GM12878 (cell line): ENCODE results near the gene SLC39A7. TPM values are rescaled to one million over a fixed set of nuclear protein-coding genes. Genes with fewer than 3 reads are reported as not detected.

Experiments used
- ATF2 ChIP-seq: IDR thresholded peaks from 2 replicates; pipeline ENCODE4 v1.6.1; 2012; ENCODE audit warnings: low read length, inconsistent platforms
- ATF3 ChIP-seq: IDR thresholded peaks from 2 replicates; pipeline ENCODE4 v1.6.1; 2011; ENCODE audit warnings: low read depth, mild to moderate bottlenecking, low read length, moderate library complexity, borderline replicate concordance; ENCODE audit errors: extremely low read depth
- BMI1 ChIP-seq: fragments of 450-650 bp; IDR thresholded peaks from 2 replicates; pipeline ENCODE4 v1.6.1; 2016; ENCODE audit warnings: mild to moderate bottlenecking, moderate library complexity, borderline replicate concordance
- CHD1 ChIP-seq: IDR thresholded peaks from 2 replicates; pipeline ENCODE4 v1.6.1; 2012; ENCODE audit warnings: low read depth, low read length, improper control_type of control experiment
- FOS ChIP-seq: IDR thresholded peaks from 3 replicates; pipeline ENCODE4 v1.6.1; 2011; ENCODE audit warnings: borderline replicate concordance; ENCODE audit not compliant: insufficient read length; ENCODE audit errors: extremely low read depth
- GABPA ChIP-seq: IDR thresholded peaks from 2 replicates; pipeline ENCODE4 v1.6.1; 2014; ENCODE audit warnings: antibody characterized with exemption, low read depth, mild to moderate bottlenecking, inconsistent platforms
- HCFC1 ChIP-seq: fragments of 150-350 bp; IDR thresholded peaks from 2 replicates; pipeline ENCODE4 v1.6.1; 2014; ENCODE audit warnings: low read length
- IKZF1 ChIP-seq: fragments of 450-650 bp; conservative IDR thresholded peaks from 2 replicates; pipeline ENCODE4 v1.6.1; 2017; ENCODE audit warnings: antibody characterized with exemption, mild to moderate bottlenecking
- IRF4 ChIP-seq: IDR thresholded peaks from 2 replicates; pipeline ENCODE4 v1.6.1; 2011; ENCODE audit warnings: low read depth, low read length
- NFIC ChIP-seq: IDR thresholded peaks from 2 replicates; pipeline ENCODE4 v1.6.1; 2012; ENCODE audit warnings: low read depth, mild to moderate bottlenecking, inconsistent platforms, low read length, moderate library complexity
- NKRF ChIP-seq: fragments of 450-650 bp; conservative IDR thresholded peaks from 2 replicates; pipeline ENCODE4 v1.6.1; 2017; ENCODE audit warnings: mild to moderate bottlenecking, moderate library complexity
- NR2C2 ChIP-seq: IDR thresholded peaks from 2 replicates; pipeline ENCODE4 v1.6.1; 2011; ENCODE audit warnings: borderline replicate concordance, low read depth; ENCODE audit not compliant: control insufficient read depth, insufficient read length
- PML ChIP-seq: IDR thresholded peaks from 2 replicates; pipeline ENCODE4 v1.6.1; 2012; ENCODE audit warnings: low read length, inconsistent platforms
- POLR2AphosphoS2 ChIP-seq: IDR thresholded peaks from 2 replicates; pipeline ENCODE4 v1.6.1; 2011; ENCODE audit warnings: low read depth, mild to moderate bottlenecking, low read length, improper control_type of control experiment, moderate library complexity
- RELA ChIP-seq: fragments of 450-650 bp; IDR thresholded peaks from 2 replicates; pipeline ENCODE4 v1.8.0; 2014; ENCODE audit warnings: borderline replicate concordance; ENCODE audit not compliant: partially characterized antibody
- RFX5 ChIP-seq: IDR thresholded peaks from 2 replicates; pipeline ENCODE4 v1.6.1; 2011; ENCODE audit warnings: low read depth, low read length, improper control_type of control experiment
- SP1 ChIP-seq: IDR thresholded peaks from one replicate; pipeline ENCODE4 v1.6.1; 2011; ENCODE audit warnings: low read depth, low read length
- SRF ChIP-seq, 2 experiments: IDR thresholded peaks; 2 replicates each; pipeline ENCODE4 v1.6.1; 2011; ENCODE audit warnings: low read depth in 2 of 2, low read length in 2 of 2, mild to moderate bottlenecking in 1 of 2, moderate library complexity in 1 of 2
- SUZ12 ChIP-seq: fragments of 200-600 bp; sonication (generic); IDR thresholded peaks from one replicate; pipeline ENCODE4 v1.6.1; 2018; ENCODE audit warnings: antibody characterized with exemption, mild to moderate bottlenecking; ENCODE audit not compliant: unreplicated experiment
- TCF12 ChIP-seq: IDR thresholded peaks from 2 replicates; pipeline ENCODE4 v1.6.1; 2011; ENCODE audit warnings: low read depth, mild to moderate bottlenecking, low read length
- TCF7 ChIP-seq: IDR thresholded peaks from 2 replicates; pipeline ENCODE4 v1.6.1; 2014; ENCODE audit warnings: antibody characterized with exemption, borderline replicate concordance
- USF2 ChIP-seq: IDR thresholded peaks from 2 replicates; pipeline ENCODE4 v1.6.1; 2011; ENCODE audit warnings: low read depth, low read length, improper control_type of control experiment, borderline replicate concordance
- ZNF687 ChIP-seq: fragments of 450-650 bp; IDR thresholded peaks from 2 replicates; pipeline ENCODE4 v1.6.1; 2017; ENCODE audit warnings: mild to moderate bottlenecking, moderate library complexity
- polyA plus RNA-seq, 11 experiments: library from polyadenylated mRNA; depleted of rRNA in 4 of 11; unstranded in 6 of 11; stranded (reverse) in 5 of 11; fragments of >200 nt; fragmentation: Nextera tagmentation in 4 of 11; fragmentation: Illumina TruSeq in 1 of 11; extraction: Ambion mirVana in 4 of 11; extraction: Trizol in 1 of 11; gene quantifications; 1 replicate in 1 of 11; 2 replicates in 10 of 11; pipeline versions ENCODE4 v1.2.1 to v1.2.3, GENCODE V29; 2011 to 2016; ENCODE audit warnings: inconsistent platforms in 2 of 11, missing spikeins in 2 of 11, low read depth in 1 of 11
- total RNA-seq, 4 experiments: library from RNA; depleted of rRNA in 3 of 4; stranded (reverse); fragments of >200 nt in 3 of 4; fragmentation: Illumina TruSeq in 1 of 4; extraction: Trizol in 1 of 4; gene quantifications; 2 replicates each; pipeline versions ENCODE4 v1.2.1 to v1.2.3, GENCODE V29; 2013 to 2021

Gene SLC39A7
- total and polyA plus RNA-seq, 10 of the 15 experiments (the other 5 are each of a cell fraction or from before 2014, with no cell fraction given) = 7.3 to 63.1 (median 40.6) TPM

- TF ChIP-seq USF2 (no peak), IRF4 (0 out of 2 replicates have a peak, but pooled peaks have one; percentile 33), NKRF (no peak), ATF2 (no peak), GABPA (no peak), FOS (no peak), NR2C2 (no peak), BMI1 (no peak), RFX5 (no peak), SRF (IDR thresholded peaks at IDR 0.05; ENCODE audit: low read depth in 2 of 2, low read length in 2 of 2) (no peak), ZNF687 (no peak), SP1 (peak; percentile 23), TCF7 (no peak), PML (no peak), POLR2AphosphoS2 (no peak), RELA (peak; percentile 33), CHD1 (no peak), HCFC1 (no peak), IKZF1 (no peak), ATF3 (no peak), NFIC (no peak), SUZ12 (no peak), TCF12 (no peak)
These were observed 47.4 kb downstream of the SLC39A7 start (continued) for GRCh38 chr6:33247977-33248642.
